Measurements from ENCODE around the gene INPP4A.

INPP4A gene

GRCh38 chr2:98565286-98565860 lies 120.7 kb downstream of the INPP4A start:
- no peak for DNase-seq (ENCODE audit: low read depth)

DNA sequence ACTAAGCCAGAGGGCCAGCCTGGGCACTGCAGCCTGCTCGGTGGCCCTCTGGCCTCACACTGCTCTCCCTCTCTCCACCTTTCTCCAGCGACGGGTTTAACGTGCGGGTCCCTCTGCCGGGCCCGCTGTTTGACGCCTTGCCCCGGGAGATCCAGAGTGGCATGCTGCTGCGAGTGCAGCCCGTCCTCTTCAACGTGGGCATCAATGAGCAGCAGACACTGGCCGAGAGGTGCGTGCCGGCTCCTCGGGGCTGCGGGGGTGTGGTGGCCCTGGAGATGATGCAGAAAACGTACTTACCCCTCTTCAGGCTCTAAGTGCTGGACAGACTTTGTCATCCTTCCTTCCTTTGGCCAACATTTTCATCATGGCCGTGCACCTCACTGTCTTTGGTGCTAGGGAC lies 121.3 kb downstream of the INPP4A start:
- DNase-seq (ENCODE audit: low read depth), result no peak

DNA sequence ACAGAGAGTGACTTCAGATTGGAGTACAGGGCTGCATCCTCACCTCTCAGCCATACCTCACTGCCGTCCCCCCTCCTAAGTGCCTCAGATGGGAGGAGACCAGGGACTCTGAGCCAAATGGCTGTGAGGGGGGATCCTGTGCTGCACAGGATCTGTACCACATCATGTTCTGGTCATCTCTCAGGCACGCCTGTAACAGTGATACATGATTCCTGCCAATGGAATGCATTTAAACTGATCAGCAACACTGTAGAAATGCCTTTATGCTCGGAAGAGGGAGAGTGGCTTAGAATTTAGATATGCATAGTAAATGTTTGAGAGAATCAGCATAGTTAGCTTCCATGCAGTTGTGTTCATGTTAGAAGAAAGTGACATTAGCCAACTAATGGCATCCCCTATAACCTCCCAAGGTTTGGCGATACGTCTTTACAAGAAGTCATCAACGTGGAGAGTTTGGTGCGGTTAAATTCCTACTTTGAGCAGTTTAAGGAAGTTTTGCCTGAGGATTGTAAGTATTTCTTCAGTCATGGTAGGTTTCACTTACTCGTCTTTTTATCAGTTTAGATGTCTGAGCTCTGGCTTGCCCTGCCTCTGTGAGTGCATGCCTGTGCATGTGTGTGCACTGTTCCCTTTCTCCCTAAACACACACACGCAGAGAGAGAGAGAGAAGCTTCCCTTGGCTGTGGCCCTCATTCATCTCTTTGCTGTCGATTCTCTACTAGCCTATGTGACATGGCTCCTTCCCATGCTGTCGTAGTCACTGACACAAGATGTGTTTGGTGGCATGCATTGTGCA lies 123.7 kb downstream of the INPP4A start:
- DNase-seq (ENCODE audit: low read depth), result no peak

DNA sequence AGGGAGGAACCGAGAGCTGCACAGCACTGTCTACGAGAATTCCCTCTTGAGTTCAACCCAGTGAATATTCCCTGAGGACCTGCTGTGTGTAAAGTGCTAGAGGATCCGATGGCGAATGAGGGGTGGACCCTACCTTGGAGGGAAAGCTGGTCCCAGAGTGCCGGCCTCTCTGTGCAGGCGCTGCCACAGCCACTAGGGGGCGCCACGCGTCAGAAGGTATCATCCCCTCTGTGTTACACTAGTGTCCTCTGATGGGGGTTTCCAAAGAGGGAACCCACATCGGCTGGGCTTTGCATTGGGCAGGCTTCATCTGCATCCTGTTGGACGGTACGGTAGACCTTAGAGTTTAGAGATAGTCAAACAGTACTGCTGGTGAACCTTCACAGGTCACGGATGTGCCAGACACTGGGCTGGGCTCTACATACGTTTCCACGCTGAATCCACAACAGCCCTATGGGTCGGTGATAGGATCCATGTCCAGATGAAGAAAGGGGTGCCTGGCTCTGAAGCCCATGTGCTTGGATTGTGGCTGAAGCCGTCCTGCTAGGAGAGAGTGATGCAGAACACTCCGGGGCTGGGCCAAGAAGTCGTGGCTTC lies 124.6 kb downstream of the INPP4A start:
- peak; percentile 43 for DNase-seq (ENCODE audit: low read depth)

DNA sequence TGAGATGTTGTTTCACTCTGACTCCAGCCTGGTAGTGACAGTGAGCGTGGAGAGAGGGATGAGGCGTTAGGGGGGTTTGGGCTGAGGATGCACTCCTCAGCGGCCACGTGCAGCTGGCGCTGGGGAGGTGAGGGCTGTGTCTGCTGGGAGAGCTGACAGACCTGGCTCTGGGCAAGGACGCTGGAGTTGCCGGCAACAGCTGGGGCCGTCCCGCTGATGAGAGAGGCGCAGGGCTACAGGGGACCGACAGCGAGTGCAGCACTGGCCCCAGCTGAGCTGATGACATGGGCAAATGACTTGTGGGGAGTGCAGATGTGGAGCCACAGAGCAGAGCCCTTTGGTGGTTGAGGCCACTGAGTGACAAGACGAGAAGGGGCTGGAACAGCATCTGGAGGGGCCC lies 125.3 kb downstream of the INPP4A start:
- DNase-seq (ENCODE audit: low read depth), result no peak

DNA sequence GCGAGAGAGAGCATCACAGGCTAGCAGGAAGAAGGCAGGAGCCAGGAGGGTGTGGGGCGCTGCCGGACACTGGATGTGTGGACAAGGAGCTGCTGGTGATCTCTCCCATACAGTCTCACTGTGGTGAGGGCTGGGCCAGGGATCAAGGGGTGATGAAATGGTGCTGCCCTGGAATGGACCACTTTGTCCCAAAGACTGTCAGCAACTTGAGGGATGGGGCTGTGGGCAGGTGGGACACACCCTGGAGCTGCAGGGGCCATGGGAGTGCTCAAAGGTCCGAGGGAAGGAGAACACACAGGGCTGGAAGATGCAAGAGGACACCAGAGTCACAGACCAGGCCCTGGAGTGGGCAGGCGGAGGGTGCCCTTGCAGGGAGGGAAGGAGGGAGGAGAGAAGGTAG lies 125.7 kb downstream of the INPP4A start:
- no peak for DNase-seq (ENCODE audit: low read depth)

GRCh38 chr2:98571121-98571701 lies 126.6 kb downstream of the INPP4A start:
- DNase-seq (ENCODE audit: low read depth), result no peak

GRCh38 chr2:98571796-98572195 lies 127.1 kb downstream of the INPP4A start:
- DNase-seq (ENCODE audit: low read depth), result no peak

DNA sequence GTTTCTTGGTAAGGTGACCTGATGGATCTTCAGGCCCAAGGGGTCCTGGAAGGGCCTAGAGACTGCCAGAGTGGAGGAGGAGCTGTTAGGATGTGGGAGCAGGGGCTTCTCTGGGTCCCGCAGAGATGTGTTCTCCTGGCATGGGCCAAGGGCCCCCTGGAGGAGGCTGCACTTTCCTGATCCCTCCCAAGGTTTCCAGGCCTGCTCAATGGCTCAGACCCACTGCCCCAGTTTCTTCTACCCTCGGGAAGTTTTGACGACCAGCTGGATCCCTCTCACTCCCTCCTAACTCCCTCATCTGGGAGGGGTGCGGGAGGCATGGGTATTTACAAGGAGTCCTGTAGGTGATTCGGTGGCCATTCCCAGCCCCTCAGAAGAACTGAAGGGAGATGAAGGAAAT lies 127.6 kb downstream of the INPP4A start:
- no peak for DNase-seq (ENCODE audit: low read depth)

DNA sequence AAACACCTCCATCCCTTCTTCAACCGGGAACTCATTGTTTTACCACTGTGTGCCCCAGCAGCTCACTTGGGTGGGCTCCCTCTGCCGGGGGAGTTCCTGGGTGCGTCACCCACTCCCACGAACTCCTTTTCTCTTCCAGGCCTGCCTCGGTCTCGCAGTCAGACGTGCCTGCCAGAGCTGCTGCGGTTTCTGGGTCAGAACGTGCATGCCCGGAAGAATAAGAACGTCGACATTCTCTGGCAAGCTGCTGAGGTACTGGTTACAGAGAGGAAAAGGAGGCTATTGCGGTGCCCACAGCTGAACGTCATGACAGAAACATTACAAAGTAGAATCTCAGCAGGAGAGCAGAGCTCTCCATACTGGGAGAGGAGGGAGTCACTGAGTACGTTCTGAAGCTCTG lies 128.0 kb downstream of the INPP4A start:
- no peak for DNase-seq (ENCODE audit: low read depth)

DNA sequence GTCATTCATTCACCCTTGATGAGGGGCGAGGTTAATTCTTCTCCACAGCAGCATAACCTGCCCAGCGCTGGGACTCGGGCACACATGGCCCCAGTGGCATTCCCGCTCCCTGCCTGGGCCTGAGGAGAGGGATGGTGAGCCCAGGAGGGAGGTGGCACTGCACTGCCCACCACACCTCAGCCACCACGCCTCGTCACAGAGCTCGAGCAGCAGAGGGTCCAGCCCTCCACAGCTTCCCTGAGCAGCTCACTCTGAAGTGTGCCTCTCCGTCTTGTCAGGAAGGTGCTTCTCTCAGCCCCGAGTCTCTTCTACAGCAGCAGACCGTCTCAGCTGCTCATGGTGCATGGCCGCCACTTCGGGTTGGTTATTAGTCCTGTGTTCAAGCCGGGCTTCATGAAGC lies 128.8 kb downstream of the INPP4A start:
- no peak for DNase-seq (ENCODE audit: low read depth)

DNA sequence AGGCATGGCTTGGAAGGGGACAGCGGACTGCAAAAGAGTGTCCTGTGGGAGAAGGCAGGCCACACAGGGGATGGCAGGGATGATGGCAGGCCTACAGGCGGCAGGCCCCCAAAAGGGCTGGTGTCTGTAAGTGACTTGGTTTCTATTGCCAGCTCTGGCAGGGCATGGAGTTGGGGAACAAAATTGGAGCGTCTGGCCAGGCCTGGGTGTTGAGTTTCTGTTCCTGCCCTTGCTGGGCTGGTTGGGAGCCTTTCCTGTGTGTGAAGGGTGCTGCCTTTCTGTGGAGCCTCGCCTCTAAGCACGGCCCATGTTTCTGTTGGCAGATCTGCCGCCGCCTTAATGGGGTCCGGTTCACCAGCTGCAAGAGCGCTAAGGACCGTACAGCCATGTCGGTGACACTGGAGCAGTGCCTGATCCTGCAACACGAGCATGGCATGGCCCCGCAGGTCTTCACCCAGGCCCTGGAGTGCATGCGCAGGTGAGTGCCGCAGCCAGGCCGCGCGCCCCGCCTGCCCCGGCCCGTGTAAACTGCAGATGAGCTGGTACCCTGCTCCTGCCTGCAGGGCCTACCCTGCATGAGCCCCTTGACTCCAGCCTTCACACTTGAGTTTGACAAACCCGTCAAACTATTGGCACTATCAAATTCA lies 132.1 kb downstream of the INPP4A start:
- DNase-seq (ENCODE audit: low read depth), result no peak

- no peak for DNase-seq (ENCODE audit: low read depth)
These were observed 132.7 kb downstream of the INPP4A start for GRCh38 chr2:98577313-98577712.

- no peak for DNase-seq (ENCODE audit: low read depth)
These were observed 133.6 kb downstream of the INPP4A start for GRCh38 chr2:98578231-98578630.

DNA sequence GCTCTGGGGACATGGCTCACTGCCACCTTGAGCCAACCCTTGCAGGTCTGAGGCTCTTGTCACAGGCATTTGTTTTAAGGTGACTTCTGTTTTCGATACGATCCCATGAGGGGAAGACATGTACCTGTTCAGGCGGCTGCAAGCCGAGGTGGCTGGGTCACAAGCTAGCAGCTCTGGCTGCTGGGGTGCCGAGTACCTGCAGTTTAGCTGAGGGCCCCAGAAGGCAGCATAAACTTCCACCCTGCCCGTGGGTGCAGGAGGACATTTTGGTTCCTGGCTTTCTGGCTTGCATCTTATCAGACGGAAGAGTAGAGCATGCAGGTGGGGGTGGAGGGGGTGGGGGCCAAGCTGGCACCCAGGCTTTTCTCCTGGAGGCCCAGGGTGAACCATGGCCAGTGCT lies 135.3 kb downstream of the INPP4A start:
- DNase-seq (ENCODE audit: low read depth), result no peak

DNA sequence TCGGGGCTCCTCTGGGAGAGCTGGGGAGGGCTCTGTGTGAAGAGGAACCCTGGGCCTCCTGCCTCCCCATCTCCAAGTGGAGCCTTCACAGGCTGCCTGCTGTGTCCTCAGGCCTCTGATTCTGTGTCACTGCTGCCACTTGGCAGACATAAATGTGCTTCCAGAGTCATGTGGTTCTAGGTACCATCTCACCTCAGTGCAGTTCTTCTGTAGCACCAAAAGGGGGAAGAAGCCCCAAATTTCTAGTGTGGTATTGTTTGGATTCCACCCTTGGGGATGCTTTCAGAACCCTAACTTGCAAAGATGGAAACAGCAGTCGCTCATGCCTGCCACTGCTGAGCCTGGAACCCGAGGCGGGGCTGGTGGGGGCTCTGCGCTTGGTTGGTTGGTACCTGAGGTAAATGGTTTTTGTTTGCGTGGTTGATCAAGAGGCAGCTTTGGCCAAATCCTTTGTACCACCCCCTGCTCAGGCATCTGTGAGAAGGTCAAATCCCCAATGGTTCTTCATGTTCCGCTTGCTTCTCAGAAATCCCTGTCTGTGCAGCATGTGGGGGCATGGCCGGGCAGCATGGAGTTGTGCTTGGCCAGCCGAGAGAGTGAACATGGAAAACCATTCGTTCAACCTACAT lies 136.1 kb downstream of the INPP4A start:
- no peak for DNase-seq (ENCODE audit: low read depth)

- DNase-seq (ENCODE audit: low read depth), result no peak
These were observed 137.9 kb downstream of the INPP4A start for GRCh38 chr2:98582523-98582922.

DNA sequence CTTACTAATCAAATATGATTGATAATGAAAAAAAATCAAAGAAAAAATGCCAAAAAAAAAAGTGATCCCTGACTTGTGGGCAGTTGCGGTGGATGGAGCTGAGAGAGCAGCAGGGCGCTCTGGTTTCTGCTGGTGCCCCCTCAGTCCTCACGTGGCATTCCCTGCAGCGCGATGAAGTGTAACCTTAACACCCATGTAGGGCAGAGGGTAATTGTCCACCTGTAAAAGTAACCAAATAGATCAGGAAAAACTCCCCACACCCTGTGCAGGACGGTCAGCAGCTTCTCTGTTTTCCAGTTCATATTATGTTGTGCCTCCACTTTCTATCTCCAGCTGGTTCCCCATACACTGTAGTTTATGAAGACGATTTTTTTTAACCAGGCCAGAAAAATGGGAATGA lies 138.6 kb downstream of the INPP4A start:
- no peak for DNase-seq (ENCODE audit: low read depth)

DNA sequence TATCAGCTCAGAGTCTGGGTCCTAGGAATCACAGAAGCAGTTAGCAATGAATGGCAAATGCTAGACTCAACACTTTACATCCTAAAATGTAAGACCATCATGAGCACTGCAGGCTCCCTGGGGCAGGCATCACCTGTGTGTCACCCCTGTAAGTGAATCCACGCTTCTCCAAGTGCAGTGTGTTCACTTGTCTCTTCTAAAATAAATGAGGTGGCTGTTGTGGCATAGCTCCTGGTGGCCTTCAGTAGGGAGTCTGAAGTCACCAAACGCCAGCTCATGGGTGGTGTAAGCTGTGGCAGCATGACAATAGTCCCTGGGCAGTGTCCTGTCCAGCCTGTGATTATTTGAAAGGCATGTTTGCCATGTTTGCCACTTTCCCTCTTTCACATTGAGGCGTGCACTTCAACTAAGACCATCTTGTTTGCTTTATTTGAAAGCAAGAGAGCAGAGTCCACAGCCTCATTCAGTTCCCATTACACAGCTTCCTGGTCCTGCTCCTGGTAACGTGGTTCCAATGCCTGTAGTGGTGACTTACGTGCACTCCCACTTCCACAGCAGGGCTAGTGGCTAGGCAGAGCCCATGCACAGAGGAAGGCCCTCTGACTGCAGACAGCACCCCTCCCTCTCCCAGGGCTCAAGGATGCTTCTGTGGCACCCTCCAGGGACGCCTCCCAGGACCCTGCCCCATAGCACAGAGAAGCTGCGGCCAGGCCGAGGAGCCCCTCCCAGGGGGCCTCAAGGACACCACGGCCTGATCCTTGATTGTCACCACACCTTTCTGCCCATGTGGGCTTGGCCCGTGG lies 139.4 kb downstream of the INPP4A start:
- DNase-seq (ENCODE audit: low read depth), result no peak

DNA sequence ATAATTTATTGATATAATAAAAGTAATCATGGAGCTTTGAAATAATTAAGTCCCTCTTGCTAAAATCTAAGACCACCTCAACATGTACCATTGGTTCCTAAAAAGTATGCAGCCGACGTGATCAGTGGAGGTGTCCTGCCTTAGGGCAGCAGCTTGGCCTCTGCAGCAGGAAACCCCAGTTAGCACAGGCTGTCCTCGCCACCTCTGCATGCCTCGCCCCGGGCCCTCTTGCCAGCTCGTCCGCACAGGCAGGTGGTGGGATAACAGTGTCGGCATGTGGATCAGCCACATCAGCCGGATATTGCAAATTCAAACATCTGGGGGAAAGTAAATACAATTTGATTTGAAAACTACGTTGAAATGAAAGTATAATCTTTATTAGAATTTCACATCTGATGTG lies 140.7 kb downstream of the INPP4A start:
- DNase-seq (ENCODE audit: low read depth), result no peak

DNA sequence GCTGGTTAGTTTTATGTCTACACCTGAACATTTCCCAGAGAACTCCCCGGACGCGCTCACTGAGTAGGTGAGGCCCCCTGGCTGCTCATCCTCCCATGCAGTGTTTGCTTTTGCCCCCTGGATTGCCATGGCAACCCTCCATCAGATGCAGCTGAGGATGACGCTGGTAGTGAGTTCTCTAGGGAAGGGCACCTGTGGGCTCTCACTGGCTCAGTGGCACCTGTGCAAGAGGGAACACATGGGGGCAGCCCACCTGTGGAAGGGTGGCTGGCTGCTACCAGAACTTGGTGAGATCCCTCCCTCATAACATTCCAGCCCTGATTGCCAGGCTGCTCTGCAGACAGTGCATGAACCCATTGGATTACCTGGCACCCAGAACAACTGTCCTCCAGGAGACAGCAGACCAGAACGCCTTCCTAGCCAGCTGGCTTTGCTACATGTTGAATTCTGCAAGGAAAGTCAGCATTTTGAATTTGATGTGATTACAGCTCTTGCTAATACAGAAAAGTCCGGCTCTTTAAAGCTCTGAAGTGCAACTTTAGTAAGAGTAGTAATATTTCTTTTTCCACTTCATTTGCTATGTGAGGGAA lies 142.0 kb downstream of the INPP4A start:
- DNase-seq (ENCODE audit: low read depth), result no peak
